Fibroblast of lung (primary cell): ENCODE results near the gene INTS6. TPM values are rescaled to one million over a fixed set of nuclear protein-coding genes. Genes with fewer than 3 reads are reported as not detected.
"Not testable (repeated sequence)": the region's sequence is repeated elsewhere in the genome, so short reads cannot be mapped to it uniquely, and the experiment has no call there.

Experiments used
- DNase-seq, 2 donors: peaks; one replicate each; pipeline versions ENCODE4 v3.0.0 to v3.0.0-alpha.2; 2010; ENCODE audit warnings: low read depth in 2 of 2
- H2AFZ ChIP-seq: 2 replicates; pipeline ENCODE4 v1.5.1; 2012; ENCODE audit warnings: low read length, control low read depth, inconsistent platforms
- H3K27ac ChIP-seq: 2 replicates; pipeline ENCODE4 v1.5.1; 2011; ENCODE audit warnings: low read length, control low read depth; ENCODE audit not compliant: insufficient read depth
- H3K27me3 ChIP-seq: 2 replicates; pipeline ENCODE4 v1.5.1; 2011; ENCODE audit warnings: mild to moderate bottlenecking, low read length; ENCODE audit not compliant: control insufficient read depth, insufficient read depth
- H3K36me3 ChIP-seq: 2 replicates; pipeline ENCODE4 v1.5.1; 2011; ENCODE audit warnings: low read length; ENCODE audit not compliant: control insufficient read depth, insufficient read depth
- H3K4me1 ChIP-seq: 2 replicates; pipeline ENCODE4 v1.5.1; 2011; ENCODE audit warnings: low read length; ENCODE audit not compliant: control insufficient read depth, insufficient read depth; ENCODE audit errors: extremely low read depth
- H3K4me2 ChIP-seq: 2 replicates; pipeline ENCODE4 v1.5.1; 2011; ENCODE audit warnings: low read length, control low read depth; ENCODE audit not compliant: insufficient read depth; ENCODE audit errors: extremely low read depth
- H3K4me3 ChIP-seq, 4 experiments: fragments of 200-600 bp in 1 of 4; sonication (generic) in 1 of 4; replicated peaks in 1 of 4; 2 replicates each; pipeline ENCODE4 v1.5.1; 2011 to 2016; ENCODE audit warnings: low read length in 4 of 4, low read depth in 3 of 4, mild to moderate bottlenecking in 3 of 4, control low read depth in 2 of 4, inconsistent platforms in 1 of 4, mixed read lengths in 1 of 4; ENCODE audit not compliant: insufficient read depth in 1 of 4; ENCODE audit errors: control extremely low read depth in 1 of 4
- H3K79me2 ChIP-seq: 2 replicates; pipeline ENCODE4 v1.5.1; 2012; ENCODE audit warnings: mild to moderate bottlenecking, low read length, inconsistent platforms; ENCODE audit not compliant: control insufficient read depth, insufficient read depth
- H3K9ac ChIP-seq: 2 replicates; pipeline ENCODE4 v1.5.1; 2011; ENCODE audit warnings: mild to moderate bottlenecking, low read length, control low read depth; ENCODE audit not compliant: insufficient read depth
- H3K9me3 ChIP-seq: 2 replicates; pipeline ENCODE4 v1.5.1; 2012; ENCODE audit warnings: low read depth, low read length; ENCODE audit not compliant: control insufficient read depth, insufficient read depth
- H4K20me1 ChIP-seq: 2 replicates; pipeline ENCODE4 v1.5.1; 2011; ENCODE audit warnings: low read length; ENCODE audit not compliant: control insufficient read depth, insufficient read depth; ENCODE audit errors: extremely low read depth
- CTCF ChIP-seq, 2 donors: IDR thresholded peaks in 1 of 2; conservative IDR thresholded peaks in 1 of 2; 1 replicate in 1 of 2; 2 replicates in 1 of 2; pipeline ENCODE4 v1.5.1; 2011 to 2012; ENCODE audit warnings: low read length in 2 of 2, control low read depth in 1 of 2, inconsistent platforms in 1 of 2, low read depth in 1 of 2, mild to moderate bottlenecking in 1 of 2
- EZH2 ChIP-seq: IDR thresholded peaks from 2 replicates; pipeline ENCODE4 v1.5.1; 2012; ENCODE audit warnings: low read length, control low read depth, mild to moderate bottlenecking; ENCODE audit errors: missing control alignments
- polyA plus RNA-seq, 2 donors: library from polyadenylated mRNA; depleted of rRNA in 1 of 2; stranded (reverse) in 1 of 2; unstranded in 1 of 2; fragments of >200 nt; gene quantifications; 2 replicates each; pipeline ENCODE4 v1.2.1, GENCODE V29; 2011 to 2012; ENCODE audit warnings: missing spikeins in 1 of 2
- total RNA-seq: library from RNA; depleted of rRNA; stranded (reverse); fragments of >200 nt; gene quantifications from 2 replicates; pipeline ENCODE4 v1.2.1, GENCODE V29; 2014

INTS6 gene
- total and polyA plus RNA-seq, 2 donors (not counting 1 experiment from before 2014, with no cell fraction given): 29.3 to 66.7 TPM

GRCh38 chr13:51416107-51416506 is 36.7 kb downstream of the INTS6 start:
- H3K4me1 ChIP-seq: no peaks in the 10 kb centered on the region
- TF ChIP-seq EZH2: no peak
- TF ChIP-seq CTCF (conservative IDR thresholded peaks at IDR 0.05 in 1 of 2, IDR thresholded peaks at IDR 0.05 in 1 of 2; ENCODE audit: low read depth in 1 of 2, low read length in 2 of 2): no peak
- no peak overlapping the region for H3K4me2 ChIP-seq
- no peak overlapping the region for H3K27ac ChIP-seq
- no peaks in the 10 kb centered on the region for H3K27me3 ChIP-seq
- no peak for DNase-seq
- peaks cover 36% of the 10 kb centered on the region for H3K79me2 ChIP-seq
- no peaks in the 10 kb centered on the region for H4K20me1 ChIP-seq
- H3K9ac ChIP-seq: no peak overlapping the region
- no peaks in the 10 kb centered on the region for H3K9me3 ChIP-seq
- no peak overlapping the region for H2AFZ ChIP-seq
- no peak overlapping the region for H3K4me3 ChIP-seq
- H3K36me3 ChIP-seq: peaks cover 4% of the 10 kb centered on the region

- H3K4me3 ChIP-seq, H3K27me3 ChIP-seq, H3K27ac ChIP-seq, H3K4me1 ChIP-seq, H3K4me2 ChIP-seq, H3K36me3 ChIP-seq, H3K9ac ChIP-seq, H4K20me1 ChIP-seq, DNase-seq, H3K9me3 ChIP-seq, H2AFZ ChIP-seq: not testable (repeated sequence)
- peaks cover 34% of the 10 kb centered on the region for H3K79me2 ChIP-seq
Measured at GRCh38 chr13:51415339-51415738, 37.5 kb downstream of the INTS6 start.

- Histone ChIP-seq H3K9ac (no peak overlapping the region), H3K27ac (no peak overlapping the region), H3K79me2 (peaks cover 42% of the 10 kb centered on the region), H2AFZ (no peak overlapping the region), H3K4me2 (no peak overlapping the region), H4K20me1 (no peaks in the 10 kb centered on the region), H3K4me3 (no peak overlapping the region), H3K9me3 (no peaks in the 10 kb centered on the region), H3K4me1 (no peaks in the 10 kb centered on the region), H3K27me3 (no peaks in the 10 kb centered on the region), H3K36me3 (no peaks in the 10 kb centered on the region)
- no peak for DNase-seq
- TF ChIP-seq EZH2: no peak
- no peak for TF ChIP-seq CTCF (conservative IDR thresholded peaks at IDR 0.05 in 1 of 2, IDR thresholded peaks at IDR 0.05 in 1 of 2; ENCODE audit: low read depth in 1 of 2, low read length in 2 of 2)
Measured at GRCh38 chr13:51412431-51412830, 40.4 kb downstream of the INTS6 start.
